K562 (cell line): ENCODE data around the gene ARFGAP1. TPM values are rescaled to one million over a fixed set of nuclear protein-coding genes. Genes with fewer than 3 reads are reported as not detected.

ENCODE experiments used
- ATAC-seq: fragments of 200-7000 bp; cut with Tn5 transposase; 3 replicates; pipeline ENCODE4 v1.9.1; 2020; ENCODE audit warnings: moderate library complexity
- BruUV-seq: library from RNA; stranded (reverse); fragments of 400-500 nt; replicated peaks from 2 replicates; lab custom pipeline; 2021; lab: Mats Ljungman, UMichigan
- CTCF ChIA-PET: fragments of 300-600 bp; formaldehyde crosslinking; extraction: SDS; loops from one replicate; lab custom pipeline; 2021; ENCODE audit warnings: low intra/inter-chr PET ratio; lab: Yijun Ruan, JAX
- POLR2A ChIA-PET: fragments of 300-600, 350-650 bp; sonication (Branson Sonifier 250); formaldehyde crosslinking; extraction: SDS; loops from one replicate; lab custom pipeline; 2021; ENCODE audit warnings: antibody characterized with exemption, inconsistent platforms; lab: Yijun Ruan, JAX
- DNase-seq, 4 experiments: peaks; one replicate each; pipeline versions ENCODE4 v3.0.0 to v3.0.0-alpha.2; 2011 to 2018; ENCODE audit warnings: low spot score in 3 of 4, mixed read lengths in 3 of 4; ENCODE audit errors: extremely low read depth in 1 of 4
- FAIRE-seq: peaks from 2 replicates; lab custom pipeline; 2011; peaks lifted over from hg19 to GRCh38; lab: Jason Lieb, UNC
- H2AFZ ChIP-seq: 2 replicates; pipeline ENCODE4 v1.6.0; 2011; ENCODE audit warnings: low read depth, low read length, control low read depth, inconsistent platforms
- H3K27ac ChIP-seq: fragments of 200-600 bp; 3 replicates; pipeline ENCODE4 v1.8.0; 2011; ENCODE audit warnings: low read depth, mild to moderate bottlenecking, control low read depth, inconsistent platforms, low read length, moderate library complexity, mixed read lengths; ENCODE audit errors: extremely low read depth
- H3K27me3 ChIP-seq, 2 experiments: fragments of 300-600 bp in 1 of 2; 2 replicates in 1 of 2; 3 replicates in 1 of 2; pipeline versions ENCODE4 v1.6.0 to v1.8.0; 2011; ENCODE audit warnings: inconsistent platforms in 2 of 2, low read length in 2 of 2, mild to moderate bottlenecking in 1 of 2, mixed read lengths in 1 of 2, moderate library complexity in 1 of 2; ENCODE audit not compliant: control insufficient read depth in 2 of 2, insufficient read depth in 2 of 2
- H3K36me3 ChIP-seq: fragments of 300-600 bp; 3 replicates; pipeline ENCODE4 v1.8.0; 2011; ENCODE audit warnings: mild to moderate bottlenecking, low read length, inconsistent platforms; ENCODE audit not compliant: control insufficient read depth, insufficient read depth
- H3K4me1 ChIP-seq, 2 experiments: fragments of 200-600 bp in 1 of 2; replicated peaks in 1 of 2; 2 replicates in 1 of 2; 3 replicates in 1 of 2; pipeline versions ENCODE4 v1.5.1 to v1.8.0; 2011; ENCODE audit warnings: inconsistent platforms in 2 of 2, low read length in 2 of 2, mild to moderate bottlenecking in 1 of 2, mixed read lengths in 1 of 2, moderate library complexity in 1 of 2; ENCODE audit not compliant: control insufficient read depth in 2 of 2, insufficient read depth in 2 of 2
- H3K4me2 ChIP-seq: 2 replicates; pipeline ENCODE4 v1.6.1; 2011; ENCODE audit warnings: low read length, control low read depth, inconsistent platforms, mixed read lengths; ENCODE audit not compliant: insufficient read depth
- H3K4me3 ChIP-seq: fragments of 200-600 bp; sonication (generic), shearing (Covaris generic); 2 replicates; pipeline ENCODE4 v1.5.1; 2016; ENCODE audit warnings: control low read depth, inconsistent platforms
- H3K79me2 ChIP-seq: fragments of 200-600 bp; 3 replicates; pipeline ENCODE4 v1.8.0; 2011; ENCODE audit warnings: low read length, inconsistent platforms; ENCODE audit not compliant: control insufficient read depth, insufficient read depth
- H3K9ac ChIP-seq, 2 experiments: 2 replicates each; pipeline versions ENCODE4 v1.6.0 to v1.6.1; 2011; ENCODE audit warnings: low read depth in 2 of 2, low read length in 2 of 2, control low read depth in 1 of 2, inconsistent platforms in 1 of 2, mild to moderate bottlenecking in 1 of 2, mixed read lengths in 1 of 2; ENCODE audit not compliant: insufficient read depth in 1 of 2
- H3K9me1 ChIP-seq: one replicate; pipeline ENCODE4 v1.6.0; 2011; ENCODE audit warnings: inconsistent platforms, mild to moderate bottlenecking, low read length, moderate library complexity; ENCODE audit not compliant: control insufficient read depth, insufficient read depth
- H3K9me3 ChIP-seq: replicated peaks from 2 replicates; pipeline ENCODE4 v1.5.1; 2011; ENCODE audit warnings: low read depth, low read length, inconsistent platforms; ENCODE audit not compliant: control insufficient read depth, insufficient read depth
- H4K20me1 ChIP-seq: replicated peaks from 2 replicates; pipeline ENCODE4 v1.6.1; 2011; ENCODE audit warnings: low read length, inconsistent platforms, mixed read lengths; ENCODE audit not compliant: control insufficient read depth, insufficient read depth
- CHD4 ChIP-seq: fragments of 200-600 bp; sonication (generic); IDR thresholded peaks from 3 replicates; pipeline ENCODE4 v1.6.1; 2012; ENCODE audit warnings: low read depth, mild to moderate bottlenecking, mixed read lengths, low read length, inconsistent platforms; ENCODE audit not compliant: insufficient read depth, insufficient replicate concordance, poor library complexity, severe bottlenecking
- ELF2 ChIP-seq: fragments of 250-450 bp; sonication (Bioruptor Pico); IDR thresholded peaks from 2 replicates; pipeline ENCODE4 v1.5.0; 2021; ENCODE audit warnings: mild to moderate bottlenecking
- KDM5B ChIP-seq: fragments of 200-600 bp; sonication (generic); IDR thresholded peaks from 2 replicates; pipeline ENCODE4 v1.6.1; 2012; ENCODE audit warnings: low read depth, mild to moderate bottlenecking, moderate library complexity, low read length, control low read depth, inconsistent platforms; ENCODE audit not compliant: insufficient replicate concordance
- MAFF ChIP-seq: IDR thresholded peaks from 2 replicates; pipeline ENCODE4 v1.6.1; 2012; ENCODE audit warnings: low read length, improper control_type of control experiment
- PKNOX1 ChIP-seq: fragments of 450-650 bp; IDR thresholded peaks from 2 replicates; pipeline ENCODE4 v1.6.1; 2016
- RBM17 ChIP-seq: fragments of 200-400 bp; formaldehyde crosslinking; IDR thresholded peaks from 2 replicates; pipeline ENCODE4 v1.6.1; 2017; ENCODE audit warnings: low read depth, mild to moderate bottlenecking, low read length, borderline replicate concordance
- RBM39 ChIP-seq: fragments of 200-400 bp; formaldehyde crosslinking; optimal IDR thresholded peaks from 2 replicates; pipeline ENCODE3; 2018; ENCODE audit warnings: low read depth, low read length
- RNF2 ChIP-seq: sonication (generic); IDR thresholded peaks from 2 replicates; pipeline ENCODE4 v1.6.1; 2016
- SRSF9 ChIP-seq: fragments of 200-400 bp; formaldehyde crosslinking; IDR thresholded peaks from 2 replicates; pipeline ENCODE4 v1.6.1; 2017; ENCODE audit warnings: low read depth, low read length, borderline replicate concordance
- ZKSCAN3 ChIP-seq: fragments of 250-450 bp; sonication (Bioruptor Pico); IDR thresholded peaks from 2 replicates; pipeline ENCODE4 v1.4.0; 2020
- ZNF395 ChIP-seq: fragments of 200-800 bp; sonication (Bioruptor generic); IDR thresholded peaks from 2 replicates; pipeline ENCODE4 v1.6.1; 2017; ENCODE audit warnings: missing genetic modification characterization, missing compliant biosample characterization
- ZNF445 ChIP-seq: fragments of 250-450 bp; sonication (Bioruptor Pico); IDR thresholded peaks from 2 replicates; pipeline ENCODE4 v1.4.0; 2020; ENCODE audit warnings: low read depth, mild to moderate bottlenecking, moderate library complexity
- ZNF449 ChIP-seq: fragments of 250-450 bp; sonication (Bioruptor Pico); IDR thresholded peaks from 2 replicates; pipeline ENCODE4 v1.8.0; 2022; ENCODE audit warnings: moderate library complexity, mild to moderate bottlenecking, inconsistent platforms
- ZNF583 ChIP-seq: fragments of 250-450 bp; sonication (Bioruptor Pico); IDR thresholded peaks from 2 replicates; pipeline ENCODE4 v1.4.0; 2020
- ZNF75A ChIP-seq: fragments of 450-650 bp; formaldehyde crosslinking; IDR thresholded peaks from 2 replicates; pipeline ENCODE4 v1.4.0; 2020; ENCODE audit warnings: mild to moderate bottlenecking
- WGBS: fragments of 100-300 bp; shearing (Covaris generic); methylation state at CpG from one replicate; pipeline ENCODE4 v1.1.6; 2016; ENCODE audit warnings: low coverage, mixed read lengths; ENCODE audit not compliant: insufficient coverage; ENCODE audit errors: missing lambda C conversion rate; 5-methylcytosine and 5-hydroxymethylcytosine counted together
- in situ Hi-C: fragments of 300-500 bp; cut with MboI; formaldehyde crosslinking; loops from 4 replicates; pipeline ENCODE4 v1.15.0; 2018; ENCODE audit warnings: inconsistent platforms, mixed read lengths
- intact Hi-C: fragments of 100-400 bp; cut with micrococcal nuclease; formaldehyde crosslinking; loops from 2 replicates; pipeline ENCODE4 v1.14.2; 2022
- polyA plus RNA-seq, 8 experiments: library from polyadenylated mRNA; depleted of rRNA in 4 of 8; stranded (reverse) in 5 of 8; unstranded in 3 of 8; fragments of >200 nt; fragmentation: Nextera tagmentation in 2 of 8; fragmentation: Illumina TruSeq in 1 of 8; extraction: Ambion mirVana in 2 of 8; extraction: Trizol in 1 of 8; gene quantifications; 2 replicates each; pipeline versions ENCODE4 v1.2.1 to v1.2.3, GENCODE V29; 2011 to 2014; ENCODE audit warnings: inconsistent platforms in 1 of 8, missing spikeins in 1 of 8
- total RNA-seq, 7 experiments: library from RNA; depleted of rRNA in 6 of 7; stranded (reverse); fragments of >200 nt in 6 of 7; fragmentation: Illumina TruSeq in 2 of 7; extraction: Trizol in 2 of 7; gene quantifications; 2 replicates each; pipeline versions ENCODE4 v1.2.1 to v1.2.3, GENCODE V29; 2011 to 2021; ENCODE audit warnings: low replicate concordance in 1 of 7
- TF ChIP-seq, protein P1 (sequence below): fragments of 450-650 bp; IDR thresholded peaks from 2 replicates; pipeline ENCODE4 v1.6.1; 2016; ENCODE audit warnings: borderline replicate concordance

Gene ARFGAP1
- total and polyA plus RNA-seq, 9 of the 15 experiments (the other 6 are each of a cell fraction or from before 2014, with no cell fraction given) = 0.53 to 102 (median 33.5) TPM

DNA sequence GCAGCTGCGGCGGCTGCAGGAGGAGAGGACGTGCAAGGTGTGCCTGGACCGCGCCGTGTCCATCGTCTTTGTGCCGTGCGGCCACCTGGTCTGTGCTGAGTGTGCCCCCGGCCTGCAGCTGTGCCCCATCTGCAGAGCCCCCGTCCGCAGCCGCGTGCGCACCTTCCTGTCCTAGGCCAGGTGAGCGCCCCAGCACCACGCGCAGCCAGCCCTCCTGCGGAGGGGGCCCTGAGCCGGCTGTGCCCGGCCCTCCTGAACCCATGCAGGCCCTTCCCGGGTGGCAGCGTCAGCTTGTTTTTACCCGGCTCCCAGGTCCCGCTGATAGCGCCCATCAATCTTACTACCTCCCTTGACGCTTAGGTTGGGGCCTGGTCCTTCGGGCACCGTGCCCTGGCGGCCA lies 33.2 kb upstream of the ARFGAP1 start:
- no peak overlapping the region for H3K9ac ChIP-seq
- H4K20me1 ChIP-seq = 0 out of 2 replicates have a peak, but pooled peaks cover 3% of the 10 kb centered on the region
- CTCF ChIA-PET = no interaction called here
- intact Hi-C loops (no loop called here), in situ Hi-C loops (no loop called here)
- no peaks in the 10 kb centered on the region for H3K36me3 ChIP-seq
- H3K27ac ChIP-seq = no peak overlapping the region
- DNase-seq = no peak
- H3K4me1 ChIP-seq = peaks cover 0 to 45% of the 10 kb centered on the region in 2 experiments; a peak in 3 of 5 replicates
- H3K9me1 ChIP-seq = no peaks in the 10 kb centered on the region
- no peak for FAIRE-seq
- H2AFZ ChIP-seq = no peak overlapping the region
- no peak overlapping the region for H3K4me2 ChIP-seq
- ATAC-seq = no peak
- no peak overlapping the region for H3K4me3 ChIP-seq
- no peaks in the 10 kb centered on the region for H3K79me2 ChIP-seq
- BruUV-seq = no TSS peak
- POLR2A ChIA-PET = interaction anchor here (0.9 to 1.2 kb wide), 2 partner anchors 9 to 13 kb away, joined by 3 read pairs; no protein-coding TSS in a partner anchor
- 13% methylated on average over 28 of the region's 30 CpGs for WGBS
- peaks cover 29 to 52% of the 10 kb centered on the region in 2 experiments; a peak in 4 of 5 replicates for H3K27me3 ChIP-seq
- no peaks in the 10 kb centered on the region for H3K9me3 ChIP-seq
- TF ChIP-seq MAFF (no peak), RNF2 (no peak), CHD4 (no peak), ZNF583 (no peak), RBM17 (no peak), ZNF75A (CRISPR knock-in tag) (no peak), SRSF9 (no peak), PKNOX1 (no peak), ZKSCAN3 (CRISPR knock-in tag) (no peak), ZNF449 (CRISPR knock-in tag) (no peak), ZNF445 (CRISPR knock-in tag) (no peak), RBM39 (no peak), ZNF395 (CRISPR knock-in tag) (no peak), KDM5B (no peak), ELF2 (CRISPR knock-in tag) (no peak)
- TF ChIP-seq, protein P1, sequence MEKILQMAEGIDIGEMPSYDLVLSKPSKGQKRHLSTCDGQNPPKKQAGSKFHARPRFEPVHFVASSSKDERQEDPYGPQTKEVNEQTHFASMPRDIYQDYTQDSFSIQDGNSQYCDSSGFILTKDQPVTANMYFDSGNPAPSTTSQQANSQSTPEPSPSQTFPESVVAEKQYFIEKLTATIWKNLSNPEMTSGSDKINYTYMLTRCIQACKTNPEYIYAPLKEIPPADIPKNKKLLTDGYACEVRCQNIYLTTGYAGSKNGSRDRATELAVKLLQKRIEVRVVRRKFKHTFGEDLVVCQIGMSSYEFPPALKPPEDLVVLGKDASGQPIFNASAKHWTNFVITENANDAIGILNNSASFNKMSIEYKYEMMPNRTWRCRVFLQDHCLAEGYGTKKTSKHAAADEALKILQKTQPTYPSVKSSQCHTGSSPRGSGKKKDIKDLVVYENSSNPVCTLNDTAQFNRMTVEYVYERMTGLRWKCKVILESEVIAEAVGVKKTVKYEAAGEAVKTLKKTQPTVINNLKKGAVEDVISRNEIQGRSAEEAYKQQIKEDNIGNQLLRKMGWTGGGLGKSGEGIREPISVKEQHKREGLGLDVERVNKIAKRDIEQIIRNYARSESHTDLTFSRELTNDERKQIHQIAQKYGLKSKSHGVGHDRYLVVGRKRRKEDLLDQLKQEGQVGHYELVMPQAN = no peak
